ENCODE results near the gene XXYLT1. TPM values are rescaled to one million over a fixed set of nuclear protein-coding genes. Genes with fewer than 3 reads are reported as not detected.

The XXYLT1 gene
- total and polyA plus RNA-seq, 2 of the 8 experiments (the other 6 are each of a cell fraction or from before 2014, with no cell fraction given): 18.9 to 23.8 TPM

- no peak for TF ChIP-seq CHD7 (IDR thresholded peaks at IDR 0.05; ENCODE audit: insufficient replicate concordance, low read length)
- no peak for TF ChIP-seq GABPA (IDR thresholded peaks at IDR 0.05; ENCODE audit: borderline replicate concordance, insufficient read depth, low read length)
- no peak for TF ChIP-seq EP300 (IDR thresholded peaks at IDR 0.05; ENCODE audit: borderline replicate concordance in 1 of 2, low read depth in 2 of 2, low read length in 2 of 2)
- no peak for TF ChIP-seq ZNF274 (IDR thresholded peaks at IDR 0.05; ENCODE audit: borderline replicate concordance, extremely low read depth, low read length)
- no peak for TF ChIP-seq BACH1 (IDR thresholded peaks at IDR 0.05; ENCODE audit: low read length)
- no peak for TF ChIP-seq CHD2 (IDR thresholded peaks at IDR 0.05; ENCODE audit: low read length)
- TF ChIP-seq CHD1 (IDR thresholded peaks at IDR 0.05; ENCODE audit: low read depth, low read length): no peak
- TF ChIP-seq SIX5 (IDR thresholded peaks at IDR 0.05; ENCODE audit: low read depth, low read length): no peak
- no peak for TF ChIP-seq HDAC6 (IDR thresholded peaks at IDR 0.05; ENCODE audit: low read depth, low read length)
- TF ChIP-seq EZH2 (IDR thresholded peaks at IDR 0.05; ENCODE audit: low read depth, low read length, severe bottlenecking): no peak
- no peak for TF ChIP-seq CEBPB (IDR thresholded peaks at IDR 0.05; ENCODE audit: low read depth, low read length)
- TF ChIP-seq TAF1 (IDR thresholded peaks at IDR 0.05; ENCODE audit: low read depth, low read length): no peak
- TF ChIP-seq RXRA (IDR thresholded peaks at IDR 0.05; ENCODE audit: insufficient read depth, low read depth, low read length): no peak
These were observed 130.5 kb downstream of the XXYLT1 start (continued) for GRCh38 chr3:195140410-195140809.
